ENCODE data around the gene DCUN1D2. TPM values are rescaled to one million over a fixed set of nuclear protein-coding genes. Genes with fewer than 3 reads are reported as not detected.

Gene DCUN1D2
- total and polyA plus RNA-seq, 10 of the 15 experiments (the other 5 are each of a cell fraction or from before 2014, with no cell fraction given): 2.5 to 23.6 (median 9.3) TPM

DNA sequence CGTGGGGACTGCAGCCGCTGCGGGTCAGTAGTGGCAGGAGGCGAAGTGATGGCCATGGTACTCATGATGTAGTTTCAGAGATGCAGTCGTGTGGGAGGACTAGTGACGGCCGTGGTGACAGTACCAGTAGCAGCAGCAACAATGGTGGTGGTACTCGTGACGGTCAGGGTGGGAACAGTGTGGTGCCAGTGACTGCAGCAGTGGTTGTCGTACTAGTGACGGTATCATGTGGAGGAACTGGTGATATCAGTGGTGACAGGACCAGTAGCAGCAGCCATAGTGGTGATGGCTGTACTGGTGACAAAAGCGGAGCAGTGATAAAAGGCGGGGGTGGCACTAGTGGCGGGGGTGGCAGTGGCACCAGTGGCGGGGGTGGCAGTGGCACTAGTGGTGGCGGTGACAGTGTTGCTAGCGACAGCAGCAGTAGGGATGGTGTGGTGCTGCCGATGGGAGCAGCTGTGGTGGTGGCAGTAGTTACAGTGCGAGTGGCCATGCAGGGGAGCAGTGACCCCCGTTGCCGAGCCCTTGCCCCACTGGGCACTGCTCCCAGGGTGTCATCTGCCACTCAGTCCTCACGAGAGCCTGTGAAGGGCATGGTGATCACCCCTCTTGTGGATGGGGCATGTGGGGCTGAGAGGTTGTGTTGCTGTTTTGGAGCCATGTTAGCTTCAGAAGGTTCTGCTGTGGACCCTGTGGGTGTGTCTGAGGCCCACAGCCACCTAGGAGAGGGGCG lies 60.0 kb downstream of the DCUN1D2 start (continued):
- TF ChIP-seq FOS (IDR thresholded peaks at IDR 0.05; ENCODE audit: borderline replicate concordance, extremely low read depth, insufficient read length): no peak
- TF ChIP-seq BMI1 (IDR thresholded peaks at IDR 0.05; ENCODE audit: borderline replicate concordance): no peak
- no peak for TF ChIP-seq CBX5 (IDR thresholded peaks at IDR 0.05; ENCODE audit: low read depth)
- no peak for TF ChIP-seq HDGF (IDR thresholded peaks at IDR 0.05)
- TF ChIP-seq NFIC (IDR thresholded peaks at IDR 0.05; ENCODE audit: low read depth, low read length): no peak
- no peak for TF ChIP-seq CREM (IDR thresholded peaks at IDR 0.05; ENCODE audit: low read depth)
- no peak for TF ChIP-seq SPI1 (IDR thresholded peaks at IDR 0.05; ENCODE audit: borderline replicate concordance, insufficient read depth, low read depth, low read length)
- no peak for TF ChIP-seq POU2F2 (IDR thresholded peaks at IDR 0.05; ENCODE audit: borderline replicate concordance, low read depth, low read length)
- no peak for TF ChIP-seq ZNF384 (IDR thresholded peaks at IDR 0.05; ENCODE audit: borderline replicate concordance, low read depth, low read length)
- TF ChIP-seq, protein P1, sequence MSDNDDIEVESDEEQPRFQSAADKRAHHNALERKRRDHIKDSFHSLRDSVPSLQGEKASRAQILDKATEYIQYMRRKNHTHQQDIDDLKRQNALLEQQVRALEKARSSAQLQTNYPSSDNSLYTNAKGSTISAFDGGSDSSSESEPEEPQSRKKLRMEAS (IDR thresholded peaks at IDR 0.05; ENCODE audit: low read depth, low read length): no peak
- no peak for TF ChIP-seq CHD1 (IDR thresholded peaks at IDR 0.05; ENCODE audit: low read depth, low read length)
- TF ChIP-seq, protein P2, sequence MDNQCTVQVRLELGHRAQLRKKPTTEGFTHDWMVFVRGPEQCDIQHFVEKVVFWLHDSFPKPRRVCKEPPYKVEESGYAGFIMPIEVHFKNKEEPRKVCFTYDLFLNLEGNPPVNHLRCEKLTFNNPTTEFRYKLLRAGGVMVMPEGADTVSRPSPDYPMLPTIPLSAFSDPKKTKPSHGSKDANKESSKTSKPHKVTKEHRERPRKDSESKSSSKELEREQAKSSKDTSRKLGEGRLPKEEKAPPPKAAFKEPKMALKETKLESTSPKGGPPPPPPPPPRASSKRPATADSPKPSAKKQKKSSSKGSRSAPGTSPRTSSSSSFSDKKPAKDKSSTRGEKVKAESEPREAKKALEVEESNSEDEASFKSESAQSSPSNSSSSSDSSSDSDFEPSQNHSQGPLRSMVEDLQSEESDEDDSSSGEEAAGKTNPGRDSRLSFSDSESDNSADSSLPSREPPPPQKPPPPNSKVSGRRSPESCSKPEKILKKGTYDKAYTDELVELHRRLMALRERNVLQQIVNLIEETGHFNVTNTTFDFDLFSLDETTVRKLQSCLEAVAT (IDR thresholded peaks at IDR 0.05): no peak
- TF ChIP-seq MTA3 (IDR thresholded peaks at IDR 0.05; ENCODE audit: borderline replicate concordance, low read length): no peak
